Hepatocyte (in vitro differentiated cells): ENCODE measurements around the gene TIMMDC1.

Experiments used
- CTCF ChIP-seq: fragments of 200-600 bp; sonication (generic); IDR thresholded peaks from 2 replicates; pipeline ENCODE4 v1.5.1; 2016; ENCODE audit warnings: antibody characterized with exemption, mild to moderate bottlenecking; ENCODE audit not compliant: poor library complexity
- EZH2phosphoT487 ChIP-seq: fragments of 200-600 bp; sonication (generic); IDR thresholded peaks from one replicate; pipeline ENCODE4 v1.6.1; 2018; ENCODE audit warnings: antibody characterized with exemption, mild to moderate bottlenecking, low read depth, moderate library complexity; ENCODE audit not compliant: unreplicated experiment, severe bottlenecking

GRCh38 chr3:119536757-119537156 lies 38.4 kb downstream of the TIMMDC1 start:
- TF ChIP-seq CTCF (no peak), EZH2phosphoT487 (no peak)
